Activated T-cell treated with anti-CD3 and anti-CD28 coated beads, Interleukin-2, amount 50 U/mL, for 24 hours (primary cell): ENCODE measurements around the gene GALNT1.

Experiments used
- DNase-seq: peaks from one replicate; pipeline ENCODE4 v3.0.0-alpha.2; 2020
- H3K27ac Mint-ChIP-seq: 2 replicates; pipeline ENCODE4 v1.8.0; 2020; ENCODE audit warnings: mild to moderate bottlenecking, mixed read lengths
- H3K27me3 Mint-ChIP-seq: 2 replicates; pipeline ENCODE4 v1.8.0; 2020; ENCODE audit warnings: mixed read lengths
- H3K36me3 Mint-ChIP-seq: 2 replicates; pipeline ENCODE4 v1.8.0; 2020; ENCODE audit warnings: low read depth, mixed read lengths
- H3K4me1 Mint-ChIP-seq: 2 replicates; pipeline ENCODE4 v1.8.0; 2020; ENCODE audit warnings: low read depth, mixed read lengths
- H3K4me3 Mint-ChIP-seq: 2 replicates; pipeline ENCODE4 v1.8.0; 2020; ENCODE audit warnings: mild to moderate bottlenecking, moderate library complexity, mixed read lengths
- H3K9me3 Mint-ChIP-seq: 2 replicates; pipeline ENCODE4 v1.8.0; 2020; ENCODE audit warnings: mixed read lengths

GALNT1 gene

GRCh38 chr18:35693829-35694228 lies 112.3 kb downstream of the GALNT1 start:
- Mint-ChIP-seq H3K4me3 (no peak overlapping the region), H3K9me3 (no peaks in the 10 kb centered on the region), H3K27me3 (no peaks in the 10 kb centered on the region), H3K27ac (no peak overlapping the region), H3K4me1 (no peaks in the 10 kb centered on the region), H3K36me3 (peaks cover 32% of the 10 kb centered on the region)
- DNase-seq = no peak

GRCh38 chr18:35694808-35695207 lies 113.3 kb downstream of the GALNT1 start:
- Mint-ChIP-seq H3K27ac (no peak overlapping the region), H3K27me3 (no peaks in the 10 kb centered on the region), H3K4me3 (no peak overlapping the region), H3K9me3 (no peaks in the 10 kb centered on the region), H3K4me1 (no peaks in the 10 kb centered on the region), H3K36me3 (peaks cover 38% of the 10 kb centered on the region)
- DNase-seq = no peak

DNA sequence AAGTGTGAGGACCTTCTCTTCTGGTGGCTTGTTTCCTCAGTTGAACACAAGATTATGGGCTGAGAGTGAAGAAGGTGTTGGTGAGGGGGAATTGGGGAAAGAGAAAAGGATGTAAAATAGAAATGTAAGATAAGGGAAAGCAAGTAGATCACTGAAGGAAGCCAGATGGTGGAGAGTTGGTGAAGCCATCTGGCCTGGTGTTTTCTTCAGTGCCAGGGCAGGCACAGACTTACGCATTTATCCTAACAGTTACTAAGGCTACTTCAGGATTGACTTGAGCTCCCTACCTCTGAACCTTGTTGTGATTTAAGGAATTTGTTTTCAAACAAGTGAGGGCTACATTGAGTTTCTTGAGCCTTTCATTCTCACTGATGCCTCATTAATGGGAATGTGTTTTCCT lies 113.8 kb downstream of the GALNT1 start:
- H3K27ac Mint-ChIP-seq = no peak overlapping the region
- H3K4me1 Mint-ChIP-seq = no peaks in the 10 kb centered on the region
- H3K4me3 Mint-ChIP-seq = no peak overlapping the region
- no peaks in the 10 kb centered on the region for H3K27me3 Mint-ChIP-seq
- no peak for DNase-seq
- peaks cover 34% of the 10 kb centered on the region for H3K36me3 Mint-ChIP-seq
- no peaks in the 10 kb centered on the region for H3K9me3 Mint-ChIP-seq

GRCh38 chr18:35695803-35696202 lies 114.3 kb downstream of the GALNT1 start:
- H3K27ac Mint-ChIP-seq = no peak overlapping the region
- peaks cover 30% of the 10 kb centered on the region for H3K36me3 Mint-ChIP-seq
- H3K4me3 Mint-ChIP-seq = no peak overlapping the region
- no peak for DNase-seq
- H3K9me3 Mint-ChIP-seq = no peaks in the 10 kb centered on the region
- no peaks in the 10 kb centered on the region for H3K4me1 Mint-ChIP-seq
- H3K27me3 Mint-ChIP-seq = no peaks in the 10 kb centered on the region

GRCh38 chr18:35696307-35696706 lies 114.8 kb downstream of the GALNT1 start:
- Mint-ChIP-seq H3K36me3 (peaks cover 28% of the 10 kb centered on the region), H3K9me3 (no peaks in the 10 kb centered on the region), H3K27ac (no peak overlapping the region), H3K27me3 (no peaks in the 10 kb centered on the region), H3K4me1 (no peaks in the 10 kb centered on the region), H3K4me3 (no peak overlapping the region)
- DNase-seq = no peak

GRCh38 chr18:35697869-35698268 lies 116.3 kb downstream of the GALNT1 start:
- no peaks in the 10 kb centered on the region for H3K27me3 Mint-ChIP-seq
- H3K36me3 Mint-ChIP-seq = peaks cover 44% of the 10 kb centered on the region
- H3K27ac Mint-ChIP-seq = no peak overlapping the region
- H3K4me1 Mint-ChIP-seq = no peaks in the 10 kb centered on the region
- H3K4me3 Mint-ChIP-seq = no peak overlapping the region
- no peaks in the 10 kb centered on the region for H3K9me3 Mint-ChIP-seq
- DNase-seq = no peak

- H3K27me3 Mint-ChIP-seq = no peaks in the 10 kb centered on the region
- no peak for DNase-seq
- no peaks in the 10 kb centered on the region for H3K9me3 Mint-ChIP-seq
- no peaks in the 10 kb centered on the region for H3K4me1 Mint-ChIP-seq
- H3K4me3 Mint-ChIP-seq = no peak overlapping the region
- H3K36me3 Mint-ChIP-seq = peaks cover 70% of the 10 kb centered on the region
- no peak overlapping the region for H3K27ac Mint-ChIP-seq
Measured at GRCh38 chr18:35703043-35703688, 121.6 kb downstream of the GALNT1 start.

- no peaks in the 10 kb centered on the region for H3K9me3 Mint-ChIP-seq
- H3K4me3 Mint-ChIP-seq = no peak overlapping the region
- no peaks in the 10 kb centered on the region for H3K27me3 Mint-ChIP-seq
- no peak overlapping the region for H3K27ac Mint-ChIP-seq
- no peak for DNase-seq
- peaks cover 83% of the 10 kb centered on the region for H3K36me3 Mint-ChIP-seq
- no peaks in the 10 kb centered on the region for H3K4me1 Mint-ChIP-seq
Measured at GRCh38 chr18:35705988-35706387, 124.4 kb downstream of the GALNT1 start.

DNA sequence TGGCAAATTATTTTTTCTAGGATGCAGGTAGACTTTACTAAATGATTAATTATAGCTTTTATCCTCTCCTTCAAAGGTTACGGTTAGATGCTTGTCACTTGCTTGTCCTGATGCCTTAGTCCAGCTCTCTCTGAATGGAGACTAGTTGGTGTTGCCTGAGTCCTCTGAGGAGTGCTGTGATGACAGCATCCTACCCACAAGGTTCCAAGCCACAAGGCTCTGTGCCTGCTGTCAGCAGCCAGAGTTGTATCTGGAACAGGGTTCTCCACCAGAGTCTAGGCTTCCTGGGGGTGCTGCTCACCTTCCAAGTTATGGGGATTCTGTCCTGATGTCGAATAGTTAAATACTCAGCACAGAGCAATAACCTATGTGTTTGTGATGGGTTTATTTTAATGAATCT lies 125.7 kb downstream of the GALNT1 start:
- Mint-ChIP-seq H3K27ac (no peak overlapping the region), H3K36me3 (peaks cover 84% of the 10 kb centered on the region), H3K9me3 (no peaks in the 10 kb centered on the region), H3K27me3 (no peaks in the 10 kb centered on the region), H3K4me3 (no peak overlapping the region), H3K4me1 (no peaks in the 10 kb centered on the region)
- DNase-seq = no peak

GRCh38 chr18:35707674-35708073 lies 126.1 kb downstream of the GALNT1 start:
- no peak for DNase-seq
- H3K27me3 Mint-ChIP-seq = no peaks in the 10 kb centered on the region
- peaks cover 84% of the 10 kb centered on the region for H3K36me3 Mint-ChIP-seq
- no peak overlapping the region for H3K4me3 Mint-ChIP-seq
- no peaks in the 10 kb centered on the region for H3K9me3 Mint-ChIP-seq
- H3K27ac Mint-ChIP-seq = no peak overlapping the region
- no peaks in the 10 kb centered on the region for H3K4me1 Mint-ChIP-seq

GRCh38 chr18:35710581-35710980 lies 129.0 kb downstream of the GALNT1 start:
- Mint-ChIP-seq H3K4me1 (no peaks in the 10 kb centered on the region), H3K9me3 (peaks cover 6% of the 10 kb centered on the region), H3K27me3 (no peaks in the 10 kb centered on the region), H3K4me3 (no peak overlapping the region), H3K36me3 (peaks cover 70% of the 10 kb centered on the region), H3K27ac (no peak overlapping the region)
- DNase-seq = no peak

DNA sequence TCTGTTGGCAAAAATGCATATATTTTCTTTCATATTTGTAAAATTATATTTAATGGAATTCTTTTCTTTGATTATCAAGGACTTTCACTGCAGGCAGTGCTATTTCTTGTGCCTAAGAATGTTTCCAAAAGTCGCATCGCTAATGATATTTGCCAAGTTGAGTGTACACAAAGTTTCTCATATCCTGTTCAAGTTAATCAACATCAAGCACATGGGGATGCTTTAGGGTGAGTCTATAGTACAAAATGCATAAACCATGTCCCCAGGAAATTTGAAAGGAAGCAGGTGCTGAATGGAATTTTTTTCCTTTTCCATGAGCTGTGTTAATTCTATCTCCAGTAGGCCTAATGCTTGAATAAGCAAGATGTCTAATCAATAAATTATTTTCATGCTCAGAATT lies 129.7 kb downstream of the GALNT1 start:
- H3K27ac Mint-ChIP-seq = no peak overlapping the region
- DNase-seq = no peak
- peaks cover 10% of the 10 kb centered on the region for H3K9me3 Mint-ChIP-seq
- H3K27me3 Mint-ChIP-seq = no peaks in the 10 kb centered on the region
- H3K4me3 Mint-ChIP-seq = no peak overlapping the region
- no peaks in the 10 kb centered on the region for H3K4me1 Mint-ChIP-seq
- H3K36me3 Mint-ChIP-seq = peaks cover 64% of the 10 kb centered on the region

DNA sequence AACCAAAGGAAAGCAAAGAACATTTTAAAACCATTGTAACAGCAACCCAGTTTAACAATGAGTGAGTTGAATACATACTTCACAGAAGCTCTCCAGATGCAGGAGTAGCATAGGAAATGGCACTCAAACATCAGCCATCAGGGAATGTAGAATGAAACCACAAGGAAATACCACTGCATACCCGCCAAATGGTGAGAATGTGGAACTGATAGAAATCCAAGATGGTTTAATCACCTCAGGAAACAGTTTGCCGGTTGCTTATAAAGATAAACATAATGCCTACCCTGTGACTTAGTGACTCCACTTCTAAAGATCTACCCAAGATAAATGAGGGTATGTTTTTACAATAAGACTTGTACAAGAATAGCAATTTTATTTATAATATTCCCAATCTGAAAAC lies 132.0 kb downstream of the GALNT1 start:
- Mint-ChIP-seq H3K4me1 (no peaks in the 10 kb centered on the region), H3K27ac (no peak overlapping the region), H3K4me3 (no peak overlapping the region), H3K27me3 (no peaks in the 10 kb centered on the region), H3K36me3 (peaks cover 45% of the 10 kb centered on the region), H3K9me3 (peaks cover 22% of the 10 kb centered on the region)
- DNase-seq = no peak

DNA sequence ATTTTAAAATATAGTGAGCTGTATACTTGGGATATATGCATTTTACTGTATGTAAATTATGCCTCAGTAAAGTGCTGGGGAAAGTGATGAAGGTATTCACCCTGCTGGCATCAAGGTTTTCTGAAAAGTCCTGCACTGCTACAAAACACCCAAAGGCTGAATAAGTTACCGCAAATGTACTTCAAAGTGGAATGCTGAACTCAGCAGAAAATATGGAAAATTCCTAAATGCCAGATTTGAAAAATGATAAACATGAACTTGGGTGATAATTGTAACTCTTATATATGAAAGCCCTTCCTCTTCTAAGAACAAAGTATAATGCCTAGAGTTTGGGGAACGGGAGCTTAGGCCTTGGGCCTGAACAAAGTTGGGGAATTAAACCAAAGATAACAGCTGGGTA lies 133.0 kb downstream of the GALNT1 start:
- H3K9me3 Mint-ChIP-seq = peaks cover 28% of the 10 kb centered on the region
- peaks cover 3% of the 10 kb centered on the region for H3K27me3 Mint-ChIP-seq
- H3K27ac Mint-ChIP-seq = no peak overlapping the region
- H3K4me3 Mint-ChIP-seq = no peak overlapping the region
- H3K36me3 Mint-ChIP-seq = peaks cover 36% of the 10 kb centered on the region
- DNase-seq = no peak
- H3K4me1 Mint-ChIP-seq = no peaks in the 10 kb centered on the region

DNA sequence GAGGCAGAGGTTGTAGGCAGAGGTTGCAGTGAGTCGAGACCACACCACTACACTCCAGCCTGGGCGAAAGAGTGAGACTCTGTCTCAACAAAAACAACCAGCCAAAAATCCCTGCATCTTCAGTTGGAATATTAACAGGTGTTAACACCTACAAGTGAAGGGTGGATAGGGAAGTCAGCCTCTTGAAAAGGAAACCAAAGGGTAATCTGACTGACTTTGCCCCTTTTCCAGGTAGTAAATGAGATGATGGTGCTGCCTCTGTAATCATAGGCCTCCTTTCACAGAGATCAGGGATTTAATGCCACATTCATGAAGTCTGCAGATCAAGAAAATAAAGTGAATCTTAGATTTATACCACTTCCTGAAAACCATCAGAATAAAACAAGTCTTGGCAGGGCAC lies 133.6 kb downstream of the GALNT1 start:
- peaks cover 30% of the 10 kb centered on the region for H3K9me3 Mint-ChIP-seq
- H3K36me3 Mint-ChIP-seq = peaks cover 32% of the 10 kb centered on the region
- H3K4me1 Mint-ChIP-seq = no peaks in the 10 kb centered on the region
- H3K4me3 Mint-ChIP-seq = no peak overlapping the region
- DNase-seq = no peak
- no peak overlapping the region for H3K27ac Mint-ChIP-seq
- H3K27me3 Mint-ChIP-seq = peaks cover 4% of the 10 kb centered on the region
